MCF 10A (cell line): ENCODE data around the gene LSP1. TPM values are rescaled to one million over a fixed set of nuclear protein-coding genes. Genes with fewer than 3 reads are reported as not detected.
A peak's percentile ranks its signal among the peaks of the same experiment; 100 is the strongest.

Source experiments
- BruUV-seq: library from RNA; stranded (reverse); fragments of 400-500 nt; replicated peaks from 2 replicates; lab custom pipeline; 2021; lab: Mats Ljungman, UMichigan
- CTCF ChIA-PET: fragments of 300-600 bp; sonication (Branson Sonifier 250); formaldehyde crosslinking; extraction: SDS; loops from one replicate; lab custom pipeline; 2021; ENCODE audit warnings: antibody characterized with exemption, inconsistent platforms; lab: Yijun Ruan, JAX
- POLR2A ChIA-PET: fragments of 300-600, 350-650 bp; sonication (Branson Sonifier 250); formaldehyde crosslinking; extraction: SDS; loops from one replicate; lab custom pipeline; 2020; ENCODE audit warnings: antibody characterized with exemption, inconsistent platforms; lab: Yijun Ruan, JAX
- DNase-seq: peaks from one replicate; pipeline ENCODE4 v3.0.0-alpha.2; 2018; ENCODE audit not compliant: unreplicated experiment
- H3K27ac Mint-ChIP-seq: one replicate; pipeline ENCODE4 v1.8.0; 2022; ENCODE audit warnings: mild to moderate bottlenecking, low read depth, mixed read lengths; ENCODE audit not compliant: unreplicated experiment
- H3K27me3 Mint-ChIP-seq: one replicate; pipeline ENCODE4 v1.8.0; 2022; ENCODE audit warnings: mixed read lengths; ENCODE audit not compliant: insufficient read depth, unreplicated experiment
- H3K36me3 Mint-ChIP-seq: one replicate; pipeline ENCODE4 v1.8.0; 2022; ENCODE audit warnings: mild to moderate bottlenecking, moderate library complexity, mixed read lengths; ENCODE audit not compliant: insufficient read depth, unreplicated experiment
- H3K4me1 Mint-ChIP-seq: one replicate; pipeline ENCODE4 v1.8.0; 2022; ENCODE audit warnings: mixed read lengths; ENCODE audit not compliant: insufficient read depth, unreplicated experiment
- H3K4me3 Mint-ChIP-seq: one replicate; pipeline ENCODE4 v1.8.0; 2022; ENCODE audit warnings: mild to moderate bottlenecking, moderate library complexity, mixed read lengths; ENCODE audit not compliant: unreplicated experiment
- H3K9me3 Mint-ChIP-seq: one replicate; pipeline ENCODE4 v1.8.0; 2022; ENCODE audit warnings: mixed read lengths; ENCODE audit not compliant: unreplicated experiment
- CTCF ChIP-seq: fragments of 200-600 bp; IDR thresholded peaks from one replicate; pipeline ENCODE4 v1.8.0; 2022; ENCODE audit warnings: antibody characterized with exemption, mild to moderate bottlenecking; ENCODE audit not compliant: unreplicated experiment
- intact Hi-C: fragments of 100-400 bp; cut with micrococcal nuclease; formaldehyde crosslinking; loops from 2 replicates; pipeline ENCODE4 v1.14.1; 2022
- total RNA-seq: library from RNA; stranded (reverse); gene quantifications from 2 replicates; pipeline ENCODE4 v1.2.3, GENCODE V29; 2022

The LSP1 gene
- total RNA-seq, 1 experiment from 2014 or later: 3.7 TPM

DNA sequence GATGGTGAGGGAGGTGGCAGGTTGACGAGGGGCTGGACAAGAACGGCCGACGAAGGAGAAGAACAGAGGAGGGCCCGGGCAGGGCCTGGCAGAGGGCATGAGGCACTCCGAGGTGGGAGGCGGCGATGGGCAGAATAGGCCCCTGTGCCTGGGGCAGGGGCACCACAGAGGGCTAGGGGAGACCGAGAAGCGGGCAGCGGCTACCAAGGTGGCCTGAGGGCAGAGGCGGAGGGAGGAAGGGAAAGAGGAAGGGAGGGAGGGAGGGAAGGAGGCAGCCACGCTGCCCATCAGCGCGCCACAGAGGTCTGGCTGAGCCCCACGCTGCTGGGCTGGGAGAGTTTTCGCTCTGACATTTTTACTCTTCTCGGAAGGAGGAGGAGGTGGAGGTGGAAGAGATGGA, 11.3 kb downstream of the LSP1 start:
- ChIA-PET POLR2A (interaction anchor here (0.5 kb wide), 1 partner anchor 12 kb away, joined by 3 read pairs; no protein-coding TSS in a partner anchor), CTCF (interaction anchor here (0.6 kb wide), 1 partner anchor 139 kb away, joined by 3 read pairs; no protein-coding TSS in a partner anchor)
- H3K9me3 Mint-ChIP-seq: no peaks in the 10 kb centered on the region
- no TSS peak for BruUV-seq
- H3K4me1 Mint-ChIP-seq: peaks cover 27% of the 10 kb centered on the region
- H3K27me3 Mint-ChIP-seq: no peaks in the 10 kb centered on the region
- peak overlapping the region; percentile 54 for H3K4me3 Mint-ChIP-seq
- TF ChIP-seq CTCF: no peak
- peak overlapping the region; percentile 73 for H3K27ac Mint-ChIP-seq
- no peak for DNase-seq
- intact Hi-C loops: no loop called here
- H3K36me3 Mint-ChIP-seq: no peaks in the 10 kb centered on the region

DNA sequence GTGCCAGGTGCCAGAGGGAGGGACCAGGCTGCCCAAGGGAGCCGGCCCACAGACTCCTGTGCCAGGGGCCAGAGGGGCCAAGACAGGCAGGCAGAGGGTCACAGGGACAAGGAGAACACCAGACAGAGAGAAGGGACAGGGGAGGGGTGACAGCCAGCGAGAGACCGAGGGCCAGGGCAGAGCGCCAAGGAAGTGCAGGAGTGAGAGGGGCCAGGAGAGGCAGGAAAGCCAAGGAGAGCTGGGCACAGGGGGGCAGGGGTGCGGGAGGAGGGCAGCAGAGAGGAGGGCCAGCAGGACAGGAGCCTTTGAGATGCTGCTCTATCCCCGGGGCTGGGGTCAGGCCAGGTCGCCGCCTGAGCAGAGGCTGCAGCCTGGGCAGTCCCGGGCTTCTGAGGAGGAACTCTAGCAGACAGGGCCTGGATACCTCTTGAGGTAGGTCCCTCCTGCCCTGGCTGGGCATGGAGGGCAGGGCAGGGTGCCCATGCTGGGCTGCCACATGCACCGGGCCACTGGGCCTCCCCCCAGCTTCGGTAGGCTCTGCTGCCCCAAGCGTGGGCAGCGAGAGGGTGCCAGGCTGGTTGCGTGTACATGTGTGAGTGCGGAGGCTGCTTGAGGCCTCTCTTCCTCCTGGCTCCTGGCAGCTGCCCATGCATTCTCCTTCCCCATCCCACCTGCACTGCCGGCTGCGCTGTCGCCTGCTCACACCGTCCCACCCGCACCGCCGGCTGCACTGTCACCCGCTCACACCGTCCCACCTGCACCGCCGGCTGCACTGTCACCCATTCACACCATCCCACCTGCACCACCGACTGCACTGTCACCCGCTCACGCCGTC, 12.2 kb downstream of the LSP1 start:
- Mint-ChIP-seq H3K9me3 (no peaks in the 10 kb centered on the region), H3K27me3 (no peaks in the 10 kb centered on the region), H3K36me3 (no peaks in the 10 kb centered on the region), H3K27ac (peak overlapping the region; percentile 73), H3K4me3 (no peak overlapping the region), H3K4me1 (peaks cover 27% of the 10 kb centered on the region)
- no peak for DNase-seq
- no TSS peak for BruUV-seq
- ChIA-PET POLR2A (interaction anchor here (0.5 kb wide), 1 partner anchor 11 kb away, joined by 3 read pairs; no protein-coding TSS in a partner anchor), CTCF (interaction anchor here (0.6 to 0.9 kb wide), 2 partner anchors 139 to 171 kb away, joined by 3 read pairs; no protein-coding TSS in a partner anchor)
- intact Hi-C loops: no loop called here
- no peak for TF ChIP-seq CTCF

- Mint-ChIP-seq H3K4me1 (peaks cover 27% of the 10 kb centered on the region), H3K27ac (no peak overlapping the region), H3K27me3 (no peaks in the 10 kb centered on the region), H3K36me3 (no peaks in the 10 kb centered on the region), H3K9me3 (no peaks in the 10 kb centered on the region), H3K4me3 (no peak overlapping the region)
- no peak for TF ChIP-seq CTCF
- ChIA-PET CTCF (no interaction called here), POLR2A (no interaction called here)
- no peak for DNase-seq
- intact Hi-C loops: no loop called here
- no TSS peak for BruUV-seq
Measured at GRCh38 chr11:1866226-1866625, 13.3 kb downstream of the LSP1 start.

- ChIA-PET CTCF (no interaction called here), POLR2A (no interaction called here)
- no peak overlapping the region for H3K4me3 Mint-ChIP-seq
- no peak for DNase-seq
- H3K9me3 Mint-ChIP-seq: no peaks in the 10 kb centered on the region
- peaks cover 27% of the 10 kb centered on the region for H3K4me1 Mint-ChIP-seq
- intact Hi-C loops: no loop called here
- no peaks in the 10 kb centered on the region for H3K36me3 Mint-ChIP-seq
- H3K27me3 Mint-ChIP-seq: no peaks in the 10 kb centered on the region
- BruUV-seq: no TSS peak
- no peak overlapping the region for H3K27ac Mint-ChIP-seq
- no peak for TF ChIP-seq CTCF
Measured at GRCh38 chr11:1866776-1867175, 13.9 kb downstream of the LSP1 start.
